WTC11 (cell line): Measurements from ENCODE around the gene KDM6B. TPM values are rescaled to one million over a fixed set of nuclear protein-coding genes. Genes with fewer than 3 reads are reported as not detected.
A peak's percentile ranks its signal among the peaks of the same experiment; 100 is the strongest.

Source experiments
- ATAC-seq: fragments of 200-7000 bp; cut with Tn5 transposase; 2 replicates; pipeline ENCODE4 v1.10.0; 2021; ENCODE audit warnings: mild to moderate bottlenecking, moderate library complexity
- Bru-seq: library from RNA; stranded (reverse); fragments of 400-500 nt; gene quantifications from one replicate; lab custom pipeline; 2021; lab: Mats Ljungman, UMichigan
- CTCF ChIA-PET: fragments of 300-600 bp; sonication (Branson Sonifier 250); formaldehyde crosslinking; loops from one replicate; lab custom pipeline; 2021; ENCODE audit warnings: antibody characterized with exemption; lab: Charles Lee
- POLR2A ChIA-PET: fragments of 350-600 bp; sonication (Branson Sonifier 250); formaldehyde crosslinking; loops from one replicate; lab custom pipeline; 2021; ENCODE audit warnings: antibody characterized with exemption; lab: Charles Lee
- DNase-seq: peaks from one replicate; pipeline ENCODE4 v3.0.0; 2021; ENCODE audit warnings: low spot score
- H3K27ac Mint-ChIP-seq: 2 replicates; pipeline ENCODE4 v1.8.0; 2021; ENCODE audit warnings: mixed read lengths
- H3K27me3 Mint-ChIP-seq: 2 replicates; pipeline ENCODE4 v1.8.0; 2021; ENCODE audit warnings: low read depth, mild to moderate bottlenecking, moderate library complexity, mixed read lengths
- H3K36me3 Mint-ChIP-seq: 2 replicates; pipeline ENCODE4 v1.8.0; 2021; ENCODE audit warnings: mixed read lengths
- H3K4me1 Mint-ChIP-seq: 2 replicates; pipeline ENCODE4 v1.8.0; 2022; ENCODE audit warnings: mixed read lengths
- H3K4me3 Mint-ChIP-seq: 2 replicates; pipeline ENCODE4 v1.8.0; 2021; ENCODE audit warnings: mild to moderate bottlenecking, moderate library complexity, mixed read lengths
- H3K9me3 Mint-ChIP-seq: 2 replicates; pipeline ENCODE4 v1.8.0; 2021; ENCODE audit warnings: mixed read lengths
- ATF3 ChIP-seq: sonication (generic); formaldehyde crosslinking; conservative IDR thresholded peaks from 2 replicates; pipeline ENCODE4 v1.8.1; 2022; ENCODE audit warnings: mild to moderate bottlenecking, missing genetic modification reagents
- FOXK1 ChIP-seq: sonication (generic); formaldehyde crosslinking; IDR thresholded peaks from 2 replicates; pipeline ENCODE4 v1.8.0; 2022; ENCODE audit warnings: mild to moderate bottlenecking, moderate library complexity, missing genetic modification reagents
- FOXP1 ChIP-seq: sonication (generic); formaldehyde crosslinking; IDR thresholded peaks from 2 replicates; pipeline ENCODE4 v1.8.0; 2022; ENCODE audit warnings: missing genetic modification reagents, mild to moderate bottlenecking, moderate library complexity, borderline replicate concordance
- GABPB1 ChIP-seq: sonication (generic); formaldehyde crosslinking; IDR thresholded peaks from 2 replicates; pipeline ENCODE4 v1.8.1; 2023; ENCODE audit warnings: mild to moderate bottlenecking, missing genetic modification reagents
- HMGA2 ChIP-seq: fragments of 250-450 bp; sonication (Bioruptor Pico); IDR thresholded peaks from 2 replicates; pipeline ENCODE4 v1.4.0; 2021; ENCODE audit warnings: mild to moderate bottlenecking, moderate library complexity
- PRDM15 ChIP-seq: sonication (generic); formaldehyde crosslinking; IDR thresholded peaks from 2 replicates; pipeline ENCODE4 v1.8.0; 2022; ENCODE audit warnings: missing genetic modification reagents
- SOX15 ChIP-seq: fragments of 250-450 bp; sonication (Bioruptor Pico); IDR thresholded peaks from 2 replicates; pipeline ENCODE4 v1.9.0; 2021; ENCODE audit warnings: mild to moderate bottlenecking
- SP1 ChIP-seq: sonication (generic); formaldehyde crosslinking; conservative IDR thresholded peaks from 2 replicates; pipeline ENCODE4 v1.8.1; 2022; ENCODE audit warnings: missing genetic modification reagents
- TP53 ChIP-seq: sonication (generic); formaldehyde crosslinking; IDR thresholded peaks from 2 replicates; pipeline ENCODE4 v1.8.1; 2023; ENCODE audit warnings: mild to moderate bottlenecking, missing genetic modification reagents
- ZNF121 ChIP-seq: sonication (generic); formaldehyde crosslinking; IDR thresholded peaks from 2 replicates; pipeline ENCODE4 v1.8.0; 2023; ENCODE audit warnings: missing genetic modification reagents
- ZNF396 ChIP-seq: fragments of 250-450 bp; sonication (Bioruptor Pico); IDR thresholded peaks from 2 replicates; pipeline ENCODE4 v1.8.0; 2021; ENCODE audit warnings: mild to moderate bottlenecking, moderate library complexity, borderline replicate concordance
- ZNF671 ChIP-seq: fragments of 250-450 bp; sonication (Bioruptor Pico); IDR thresholded peaks from 2 replicates; pipeline ENCODE4 v1.8.0; 2021; ENCODE audit warnings: mild to moderate bottlenecking
- long read RNA-seq, 3 experiments: library from RNA in 1 of 3; library from capped mRNA in 1 of 3; library from polyadenylated mRNA in 1 of 3; unstranded in 2 of 3; stranded (forward) in 1 of 3; transcript quantifications; one replicate each; pipeline ENCODE4 v2.0.0, GENCODE V29; 2021
- total RNA-seq: library from RNA; stranded (reverse); gene quantifications from 3 replicates; pipeline ENCODE4 v1.2.3, GENCODE V29; 2021
- TF ChIP-seq, protein P1 (sequence below): sonication (generic); formaldehyde crosslinking; IDR thresholded peaks from 2 replicates; pipeline ENCODE4 v1.8.0; 2022; ENCODE audit warnings: mild to moderate bottlenecking, missing genetic modification reagents
- TF ChIP-seq, protein P2 (sequence below): sonication (generic); formaldehyde crosslinking; IDR thresholded peaks from 2 replicates; pipeline ENCODE4 v1.8.0; 2022; ENCODE audit warnings: mild to moderate bottlenecking, missing genetic modification reagents
- TF ChIP-seq, protein P3 (sequence below): fragments of 250-450 bp; sonication (Bioruptor Pico); IDR thresholded peaks from 2 replicates; pipeline ENCODE4 v2.1.2; 2022; ENCODE audit warnings: mild to moderate bottlenecking, moderate library complexity

Gene KDM6B, protein sequence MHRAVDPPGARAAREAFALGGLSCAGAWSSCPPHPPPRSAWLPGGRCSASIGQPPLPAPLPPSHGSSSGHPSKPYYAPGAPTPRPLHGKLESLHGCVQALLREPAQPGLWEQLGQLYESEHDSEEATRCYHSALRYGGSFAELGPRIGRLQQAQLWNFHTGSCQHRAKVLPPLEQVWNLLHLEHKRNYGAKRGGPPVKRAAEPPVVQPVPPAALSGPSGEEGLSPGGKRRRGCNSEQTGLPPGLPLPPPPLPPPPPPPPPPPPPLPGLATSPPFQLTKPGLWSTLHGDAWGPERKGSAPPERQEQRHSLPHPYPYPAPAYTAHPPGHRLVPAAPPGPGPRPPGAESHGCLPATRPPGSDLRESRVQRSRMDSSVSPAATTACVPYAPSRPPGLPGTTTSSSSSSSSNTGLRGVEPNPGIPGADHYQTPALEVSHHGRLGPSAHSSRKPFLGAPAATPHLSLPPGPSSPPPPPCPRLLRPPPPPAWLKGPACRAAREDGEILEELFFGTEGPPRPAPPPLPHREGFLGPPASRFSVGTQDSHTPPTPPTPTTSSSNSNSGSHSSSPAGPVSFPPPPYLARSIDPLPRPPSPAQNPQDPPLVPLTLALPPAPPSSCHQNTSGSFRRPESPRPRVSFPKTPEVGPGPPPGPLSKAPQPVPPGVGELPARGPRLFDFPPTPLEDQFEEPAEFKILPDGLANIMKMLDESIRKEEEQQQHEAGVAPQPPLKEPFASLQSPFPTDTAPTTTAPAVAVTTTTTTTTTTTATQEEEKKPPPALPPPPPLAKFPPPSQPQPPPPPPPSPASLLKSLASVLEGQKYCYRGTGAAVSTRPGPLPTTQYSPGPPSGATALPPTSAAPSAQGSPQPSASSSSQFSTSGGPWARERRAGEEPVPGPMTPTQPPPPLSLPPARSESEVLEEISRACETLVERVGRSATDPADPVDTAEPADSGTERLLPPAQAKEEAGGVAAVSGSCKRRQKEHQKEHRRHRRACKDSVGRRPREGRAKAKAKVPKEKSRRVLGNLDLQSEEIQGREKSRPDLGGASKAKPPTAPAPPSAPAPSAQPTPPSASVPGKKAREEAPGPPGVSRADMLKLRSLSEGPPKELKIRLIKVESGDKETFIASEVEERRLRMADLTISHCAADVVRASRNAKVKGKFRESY (N-terminal part only)
- total RNA-seq, result 13.2 to 16.1 TPM (median 15.8 TPM) in 3 replicates
- percentile 43 among the genes with signal in this experiment for Bru-seq, nascent RNA
- long read RNA-seq, experiment 1, partial matches to known transcripts, result 11 of 13 reads
- long read RNA-seq, experiment 1, other reads (novel, unspliced or antisense), result 2 of 13 reads
- long read RNA-seq, experiment 2, full-length matches to known transcripts, result 1 of 11 reads
- long read RNA-seq, experiment 2, partial matches to known transcripts, result 4 of 11 reads
- long read RNA-seq, experiment 2, other reads (novel, unspliced or antisense), result 6 of 11 reads
- long read RNA-seq, experiment 3, result 0 reads

DNA sequence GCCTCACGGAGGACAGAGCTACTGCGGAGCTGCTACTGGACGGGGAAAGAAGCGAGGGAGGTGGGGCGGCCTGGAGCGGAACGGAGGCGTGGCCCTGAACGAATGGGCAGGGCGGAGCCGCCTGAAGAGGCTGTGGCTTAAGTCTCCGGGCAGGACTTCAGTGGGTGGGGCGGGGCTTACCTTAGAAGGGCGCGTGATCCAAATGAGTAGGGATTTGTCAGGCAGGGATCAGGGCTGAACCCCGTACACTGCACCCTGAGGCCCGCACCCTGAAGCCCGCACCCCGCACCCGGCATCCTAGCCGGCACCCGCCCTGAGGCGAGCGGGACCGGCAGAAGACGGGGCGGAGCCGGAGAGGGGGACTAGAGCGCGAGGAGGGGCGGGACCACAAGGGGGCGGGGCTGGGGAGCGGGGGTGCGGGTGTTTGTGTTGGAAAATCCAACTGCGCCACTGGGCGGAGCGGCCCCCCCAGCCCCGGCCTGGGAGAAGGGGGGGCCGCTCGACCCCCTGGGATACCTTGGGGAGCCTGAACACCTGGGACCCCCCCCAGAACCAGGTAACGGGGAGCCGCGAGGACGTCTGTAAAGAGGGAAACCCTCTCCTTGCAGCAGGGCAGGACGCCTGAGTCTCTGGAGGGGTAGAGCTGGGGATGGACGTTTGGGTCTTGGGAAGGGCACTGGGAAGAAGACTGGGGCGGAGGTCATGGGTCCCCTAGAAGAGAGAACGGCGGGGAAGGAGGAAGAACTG, at the start of gene KDM6B:
Gene KDM6B (plus strand): TSS at position 423 of the 747 bp plus-strand sequence. CDS start 11,338 bp downstream, outside the sequence.
- peak within 1 kb of the TSS; percentile 82 for H3K4me3 Mint-ChIP-seq

GRCh38 chr17:7786866-7787265, 47.2 kb upstream of the KDM6B start:
- Mint-ChIP-seq H3K4me3 (no peak overlapping the region), H3K27me3 (no peaks in the 10 kb centered on the region; the same call in 1 of the 2 replicates), H3K9me3 (no peaks in the 10 kb centered on the region), H3K27ac (no peak overlapping the region), H3K4me1 (no peaks in the 10 kb centered on the region), H3K36me3 (no peaks in the 10 kb centered on the region)
- ATAC-seq (no peak), DNase-seq (no peak)
- ChIA-PET CTCF (interaction anchor here (0.5 to 1.0 kb wide), 3 partner anchors 27 to 98 kb away, joined by 3 read pairs; partner anchors contain the start of gene WRAP53), POLR2A (no interaction called here)
- TF ChIP-seq PRDM15 (CRISPR knock-in tag) (0 out of 2 replicates have a peak, but pooled peaks have one; percentile 24), ATF3 (CRISPR knock-in tag) (no peak)

More for the DNA sequence above, at the start of gene KDM6B:
- TF ChIP-seq ZNF396 (no peak), FOXP1 (CRISPR knock-in tag) (no peak), HMGA2 (CRISPR knock-in tag) (no peak), ZNF121 (CRISPR knock-in tag) (no peak), FOXK1 (CRISPR knock-in tag) (0 out of 2 replicates have a peak, but pooled peaks have one; percentile 42), SP1 (CRISPR knock-in tag) (peak; percentile 31), GABPB1 (CRISPR knock-in tag) (no peak), ZNF671 (CRISPR knock-in tag) (no peak), TP53 (CRISPR knock-in tag) (no peak), SOX15 (no peak)
- TF ChIP-seq, protein P1, sequence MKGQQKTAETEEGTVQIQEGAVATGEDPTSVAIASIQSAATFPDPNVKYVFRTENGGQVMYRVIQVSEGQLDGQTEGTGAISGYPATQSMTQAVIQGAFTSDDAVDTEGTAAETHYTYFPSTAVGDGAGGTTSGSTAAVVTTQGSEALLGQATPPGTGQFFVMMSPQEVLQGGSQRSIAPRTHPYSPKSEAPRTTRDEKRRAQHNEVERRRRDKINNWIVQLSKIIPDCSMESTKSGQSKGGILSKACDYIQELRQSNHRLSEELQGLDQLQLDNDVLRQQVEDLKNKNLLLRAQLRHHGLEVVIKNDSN (CRISPR knock-in tag), result 0 out of 2 replicates have a peak, but pooled peaks have one; percentile 25
- TF ChIP-seq, protein P2, sequence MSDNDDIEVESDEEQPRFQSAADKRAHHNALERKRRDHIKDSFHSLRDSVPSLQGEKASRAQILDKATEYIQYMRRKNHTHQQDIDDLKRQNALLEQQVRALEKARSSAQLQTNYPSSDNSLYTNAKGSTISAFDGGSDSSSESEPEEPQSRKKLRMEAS (CRISPR knock-in tag), result 0 out of 2 replicates have a peak, but pooled peaks have one; percentile 30
- TF ChIP-seq, protein P3, sequence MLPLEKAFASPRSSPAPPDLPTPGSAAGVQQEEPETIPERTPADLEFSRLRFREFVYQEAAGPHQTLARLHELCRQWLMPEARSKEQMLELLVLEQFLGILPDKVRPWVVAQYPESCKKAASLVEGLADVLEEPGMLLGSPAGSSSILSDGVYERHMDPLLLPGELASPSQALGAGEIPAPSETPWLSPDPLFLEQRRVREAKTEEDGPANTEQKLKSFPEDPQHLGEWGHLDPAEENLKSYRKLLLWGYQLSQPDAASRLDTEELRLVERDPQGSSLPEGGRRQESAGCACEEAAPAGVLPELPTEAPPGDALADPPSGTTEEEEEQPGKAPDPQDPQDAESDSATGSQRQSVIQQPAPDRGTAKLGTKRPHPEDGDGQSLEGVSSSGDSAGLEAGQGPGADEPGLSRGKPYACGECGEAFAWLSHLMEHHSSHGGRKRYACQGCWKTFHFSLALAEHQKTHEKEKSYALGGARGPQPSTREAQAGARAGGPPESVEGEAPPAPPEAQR, result no peak
- no peaks in the 10 kb centered on the region for H3K36me3 Mint-ChIP-seq
- H3K4me1 Mint-ChIP-seq, result peaks cover 25% of the 10 kb centered on the region
- H3K9me3 Mint-ChIP-seq, result no peaks in the 10 kb centered on the region
- CTCF ChIA-PET, result interaction anchor here (0.9 to 5.4 kb wide), 24 partner anchors 10 to 276 kb away, joined by 3 to 66 read pairs (median 5); partner anchors contain the start of genes CYB5D1, NAA38 and TMEM88
- POLR2A ChIA-PET, result interaction anchor here (1.0 to 1.1 kb wide), 3 partner anchors 9 to 11 kb away, joined by 3 to 6 read pairs (median 3); no protein-coding TSS in a partner anchor
- ATAC-seq (peak; percentile 57), DNase-seq (peak; percentile 92)
- peaks cover 53% of the 10 kb centered on the region for H3K27me3 Mint-ChIP-seq
- H3K27ac Mint-ChIP-seq, result peak within 1 kb of the TSS; percentile 86
